Astrocyte of the spinal cord (primary cell): ENCODE data around the gene LUC7L.
"Not testable (repeated sequence)": the region's sequence is repeated elsewhere in the genome, so short reads cannot be mapped to it uniquely, and the experiment has no call there.

Source experiments
- DNase-seq: peaks from one replicate; pipeline ENCODE4 v3.0.0; 2011; ENCODE audit warnings: low read depth, low spot score
- H3K4me3 ChIP-seq: 2 replicates; pipeline ENCODE4 v1.5.1; 2011; ENCODE audit warnings: low read depth, mild to moderate bottlenecking, low read length, moderate library complexity
- CTCF ChIP-seq: IDR thresholded peaks from 2 replicates; pipeline ENCODE4 v1.5.1; 2012; ENCODE audit warnings: low read depth, mild to moderate bottlenecking, low read length, inconsistent platforms
- in situ Hi-C: cut with HindIII; loops from 2 replicates; pipeline ENCODE4 v1.10.0; 2017; ENCODE audit warnings: low sequenced_read_pairs

The LUC7L gene

GRCh38 chr16:175011-175949, 54.0 kb downstream of the LUC7L start:
- no peak overlapping the region for H3K4me3 ChIP-seq
- in situ Hi-C loops: no loop called here
- no peak for DNase-seq
- no peak for TF ChIP-seq CTCF

- not testable (repeated sequence) for DNase-seq
These were observed 55.1 kb downstream of the LUC7L start for GRCh38 chr16:173928-174769.

GRCh38 chr16:173211-173854, 55.9 kb downstream of the LUC7L start:
- DNase-seq, H3K4me3 ChIP-seq, in situ Hi-C loops: not testable (repeated sequence)

More at GRCh38 chr16:173928-174769, 55.1 kb downstream of the LUC7L start:
- H3K4me3 ChIP-seq, in situ Hi-C loops: not testable (repeated sequence)

- H3K4me3 ChIP-seq, DNase-seq, in situ Hi-C loops: not testable (repeated sequence)
These were observed 56.8 kb downstream of the LUC7L start, which contains the start of gene HBA2 for GRCh38 chr16:172374-172941. Gene HBA2, plus strand, starts transcription at chr16:172876. Its CDS starts 37 bp downstream, at chr16:172913.

- in situ Hi-C loops: no loop called here
- DNase-seq: no peak
- TF ChIP-seq CTCF: no peak
- H3K4me3 ChIP-seq: no peak overlapping the region
These were observed 58.5 kb downstream of the LUC7L start for GRCh38 chr16:170788-171187.

GRCh38 chr16:170088-170507, 59.2 kb downstream of the LUC7L start:
- in situ Hi-C loops, H3K4me3 ChIP-seq, DNase-seq: not testable (repeated sequence)

GRCh38 chr16:169014-169413, 60.2 kb downstream of the LUC7L start:
- TF ChIP-seq CTCF: no peak
- in situ Hi-C loops: no loop called here
- H3K4me3 ChIP-seq: no peak overlapping the region
- no peak for DNase-seq

- in situ Hi-C loops: no loop called here
- DNase-seq: no peak
These were observed 60.8 kb downstream of the LUC7L start for GRCh38 chr16:168424-168823.

More at GRCh38 chr16:168424-168823, 60.8 kb downstream of the LUC7L start:
- no peak for TF ChIP-seq CTCF
- no peak overlapping the region for H3K4me3 ChIP-seq
